ENCODE data around the gene LYPLAL1.

GRCh38 chr1:219140303-219140877 lies 33.3 kb upstream of the LYPLAL1 start:
- TF ChIP-seq CTCF (conservative IDR thresholded peaks at IDR 0.05 in 1 of 2, IDR thresholded peaks at IDR 0.05 in 1 of 2; ENCODE audit: extremely low read depth in 1 of 2, insufficient read depth in 1 of 2, low read depth in 1 of 2, low read length in 2 of 2) (no peak), EZH2 (IDR thresholded peaks at IDR 0.05; ENCODE audit: borderline replicate concordance, low read length) (no peak)

Data from mammary epithelial cell (primary cell).